Measurements from ENCODE around the gene METTL25.

METTL25 gene

DNA sequence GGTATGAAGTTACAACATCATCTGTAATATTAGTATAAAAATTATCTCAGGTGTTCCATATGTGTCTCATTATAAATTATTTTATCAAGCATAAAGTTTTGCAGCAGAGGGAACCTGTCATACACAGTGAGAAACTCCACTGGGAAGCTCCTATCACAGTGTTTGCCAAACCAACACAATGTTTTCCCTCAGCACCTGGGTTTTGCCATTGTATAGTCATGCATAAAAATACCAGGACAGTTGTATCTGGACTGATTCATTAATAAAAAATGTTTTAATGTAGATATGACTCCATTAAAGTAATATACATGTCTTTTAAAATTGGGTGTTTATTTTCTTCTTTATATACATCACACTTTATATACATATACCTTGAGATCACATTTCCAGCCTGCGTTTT, 56.6 kb downstream of the METTL25 start:
- no peaks in the 10 kb centered on the region for H3K27me3 ChIP-seq
- H3K4me1 ChIP-seq, result no peaks in the 10 kb centered on the region
- no peak for DNase-seq
- TF ChIP-seq CTCF (IDR thresholded peaks at IDR 0.05), result no peak
- no peaks in the 10 kb centered on the region for H3K9me3 ChIP-seq
- intact Hi-C loops (cut with DNase I; ENCODE audit: low total_unique reads), result no loop called here
- no peak overlapping the region for H3K27ac ChIP-seq
- H3K36me3 ChIP-seq, result peaks cover 0 to 11% (median 0%) of the 10 kb centered on the region in 3 donors
- no peak overlapping the region for H3K4me3 ChIP-seq

- DNase-seq, result no peak
- intact Hi-C loops (cut with DNase I; ENCODE audit: low total_unique reads), result no loop called here
- H3K4me1 ChIP-seq, result no peaks in the 10 kb centered on the region
- H3K9me3 ChIP-seq, result no peaks in the 10 kb centered on the region
- H3K27ac ChIP-seq, result no peak overlapping the region
- no peak for TF ChIP-seq CTCF (IDR thresholded peaks at IDR 0.05)
- no peak overlapping the region for H3K4me3 ChIP-seq
- H3K27me3 ChIP-seq, result no peaks in the 10 kb centered on the region
- H3K36me3 ChIP-seq, result peaks cover 0 to 11% (median 0%) of the 10 kb centered on the region in 3 donors
These were observed 57.1 kb downstream of the METTL25 start for GRCh38 chr12:82415402-82415801.

DNA sequence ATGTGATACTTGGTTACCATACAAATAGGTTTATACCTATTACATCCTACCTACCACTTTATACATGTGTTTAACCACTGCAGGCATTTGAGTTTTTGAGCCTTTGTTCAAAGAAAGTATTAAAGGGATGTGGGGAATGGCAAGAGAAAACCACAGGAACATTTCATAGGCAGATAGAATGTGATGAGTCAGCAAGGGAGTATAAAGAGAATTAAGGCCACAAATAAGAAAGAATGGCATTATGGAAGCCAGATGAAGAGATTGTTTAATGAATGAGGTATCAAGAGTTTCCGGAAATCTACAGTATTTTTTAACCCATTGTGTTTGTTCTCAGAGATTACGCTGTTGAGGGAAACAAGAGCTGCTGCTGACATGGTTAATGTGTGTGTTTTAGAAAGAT, 66.9 kb downstream of the METTL25 start:
- H3K4me1 ChIP-seq, result no peaks in the 10 kb centered on the region
- intact Hi-C loops (cut with DNase I; ENCODE audit: low total_unique reads), result no loop called here
- H3K27me3 ChIP-seq, result no peaks in the 10 kb centered on the region
- peaks cover 0 to 5% (median 0%) of the 10 kb centered on the region in 3 donors for H3K36me3 ChIP-seq
- no peak overlapping the region for H3K4me3 ChIP-seq
- H3K9me3 ChIP-seq, result no peaks in the 10 kb centered on the region
- DNase-seq, result no peak
- no peak for TF ChIP-seq CTCF (IDR thresholded peaks at IDR 0.05)
- no peak overlapping the region for H3K27ac ChIP-seq

GRCh38 chr12:82426081-82426480, 67.8 kb downstream of the METTL25 start:
- no peaks in the 10 kb centered on the region for H3K9me3 ChIP-seq
- no peak overlapping the region for H3K4me3 ChIP-seq
- TF ChIP-seq CTCF (IDR thresholded peaks at IDR 0.05), result no peak
- H3K4me1 ChIP-seq, result no peaks in the 10 kb centered on the region
- H3K36me3 ChIP-seq, result peaks cover 0 to 11% (median 5%) of the 10 kb centered on the region in 3 donors
- H3K27me3 ChIP-seq, result no peaks in the 10 kb centered on the region
- no peak overlapping the region for H3K27ac ChIP-seq
- intact Hi-C loops (cut with DNase I; ENCODE audit: low total_unique reads), result no loop called here
- DNase-seq, result no peak

GRCh38 chr12:82426586-82426985, 68.3 kb downstream of the METTL25 start:
- Histone ChIP-seq H3K4me3 (no peak overlapping the region), H3K9me3 (no peaks in the 10 kb centered on the region), H3K27me3 (no peaks in the 10 kb centered on the region), H3K27ac (no peak overlapping the region), H3K36me3 (peaks cover 0 to 11% (median 5%) of the 10 kb centered on the region in 3 donors), H3K4me1 (no peaks in the 10 kb centered on the region)
- no peak for TF ChIP-seq CTCF (IDR thresholded peaks at IDR 0.05)
- DNase-seq, result no peak
- intact Hi-C loops (cut with DNase I; ENCODE audit: low total_unique reads), result no loop called here

- peaks cover 0 to 18% (median 5%) of the 10 kb centered on the region in 3 donors for H3K36me3 ChIP-seq
- no peak for DNase-seq
- H3K4me1 ChIP-seq, result no peaks in the 10 kb centered on the region
- H3K4me3 ChIP-seq, result no peak overlapping the region
- intact Hi-C loops (cut with DNase I; ENCODE audit: low total_unique reads), result no loop called here
- no peak for TF ChIP-seq CTCF (IDR thresholded peaks at IDR 0.05)
- H3K9me3 ChIP-seq, result no peaks in the 10 kb centered on the region
- H3K27me3 ChIP-seq, result no peaks in the 10 kb centered on the region
- H3K27ac ChIP-seq, result no peak overlapping the region
These were observed 72.3 kb downstream of the METTL25 start for GRCh38 chr12:82430541-82431145.

Measured in tibial artery (tissue), 4 donors.